HG02759 (cell line): Measurements from ENCODE around the gene RNF39.
A peak's percentile ranks its signal among the peaks of the same experiment; 100 is the strongest.
"Not testable (repeated sequence)": the region's sequence is repeated elsewhere in the genome, so short reads cannot be mapped to it uniquely, and the experiment has no call there.

ENCODE experiments used
- ATAC-seq: cut with Tn5 transposase; IDR thresholded peaks from one replicate; pipeline ENCODE4 v1.9.1; 2021; ENCODE audit warnings: mild to moderate bottlenecking, moderate library complexity; ENCODE audit not compliant: unreplicated experiment

RNF39 gene, protein sequence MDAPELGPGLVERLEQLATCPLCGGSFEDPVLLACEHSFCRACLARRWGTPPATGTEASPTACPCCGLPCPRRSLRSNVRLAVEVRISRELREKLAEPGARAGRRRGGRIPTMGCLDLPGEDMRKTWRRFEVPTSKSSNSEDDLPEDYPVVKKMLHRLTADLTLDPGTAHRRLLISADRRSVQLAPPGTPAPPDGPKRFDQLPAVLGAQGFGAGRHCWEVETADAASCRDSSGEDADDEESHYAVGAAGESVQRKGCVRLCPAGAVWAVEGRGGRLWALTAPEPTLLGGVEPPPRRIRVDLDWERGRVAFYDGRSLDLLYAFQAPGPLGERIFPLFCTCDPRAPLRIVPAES

DNA sequence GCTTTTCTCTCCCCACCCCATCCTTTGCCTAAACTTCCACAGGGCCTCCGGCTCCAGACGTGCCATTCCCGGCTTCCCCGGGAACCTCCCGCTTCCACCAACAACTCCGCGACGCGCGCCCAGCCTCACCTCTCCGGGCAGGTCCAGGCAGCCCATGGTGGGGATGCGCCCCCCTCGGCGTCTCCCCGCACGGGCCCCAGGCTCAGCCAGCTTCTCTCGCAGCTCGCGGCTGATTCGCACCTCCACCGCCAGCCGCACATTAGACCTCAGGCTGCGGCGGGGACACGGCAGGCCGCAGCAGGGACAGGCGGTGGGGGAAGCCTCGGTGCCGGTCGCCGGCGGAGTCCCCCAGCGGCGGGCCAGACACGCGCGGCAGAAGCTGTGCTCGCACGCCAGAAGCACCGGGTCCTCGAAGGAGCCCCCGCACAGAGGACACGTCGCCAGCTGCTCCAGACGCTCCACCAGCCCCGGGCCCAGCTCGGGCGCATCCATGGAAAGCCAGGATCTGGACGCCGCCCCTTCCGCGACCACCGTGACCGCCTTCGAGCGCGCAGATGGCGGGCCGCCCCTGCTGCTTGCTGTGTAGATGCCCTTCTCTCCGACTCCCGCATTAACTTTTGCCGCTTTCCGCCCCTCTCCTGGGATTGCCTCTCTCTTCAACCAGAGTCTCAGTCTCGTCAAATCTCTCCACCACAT, at the start of gene RNF39:
TSS of gene RNF39 (minus strand) at position 676 of the 696 bp plus-strand sequence. CDS start at position 492, 184 bp downstream.
- no peak for ATAC-seq

DNA sequence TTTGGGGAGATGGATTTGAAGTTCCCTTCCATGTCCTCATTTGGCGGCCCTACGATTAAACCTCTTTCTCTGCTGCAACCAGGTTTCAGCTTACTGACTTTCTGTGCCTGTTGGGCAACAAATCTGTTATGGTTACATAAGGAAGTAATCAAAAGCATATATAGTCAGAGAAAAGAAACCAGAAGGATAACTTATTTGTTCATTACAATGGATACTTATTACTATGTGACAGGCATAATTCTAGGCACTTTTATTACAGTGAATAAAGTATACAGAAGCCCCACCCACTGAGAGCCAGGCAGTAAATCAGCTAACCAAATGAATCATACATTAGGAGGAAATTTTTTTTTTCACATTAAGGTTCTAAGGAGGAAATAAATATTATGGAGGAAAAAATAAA, 46.9 kb upstream of the RNF39 start:
- no peak for ATAC-seq

DNA sequence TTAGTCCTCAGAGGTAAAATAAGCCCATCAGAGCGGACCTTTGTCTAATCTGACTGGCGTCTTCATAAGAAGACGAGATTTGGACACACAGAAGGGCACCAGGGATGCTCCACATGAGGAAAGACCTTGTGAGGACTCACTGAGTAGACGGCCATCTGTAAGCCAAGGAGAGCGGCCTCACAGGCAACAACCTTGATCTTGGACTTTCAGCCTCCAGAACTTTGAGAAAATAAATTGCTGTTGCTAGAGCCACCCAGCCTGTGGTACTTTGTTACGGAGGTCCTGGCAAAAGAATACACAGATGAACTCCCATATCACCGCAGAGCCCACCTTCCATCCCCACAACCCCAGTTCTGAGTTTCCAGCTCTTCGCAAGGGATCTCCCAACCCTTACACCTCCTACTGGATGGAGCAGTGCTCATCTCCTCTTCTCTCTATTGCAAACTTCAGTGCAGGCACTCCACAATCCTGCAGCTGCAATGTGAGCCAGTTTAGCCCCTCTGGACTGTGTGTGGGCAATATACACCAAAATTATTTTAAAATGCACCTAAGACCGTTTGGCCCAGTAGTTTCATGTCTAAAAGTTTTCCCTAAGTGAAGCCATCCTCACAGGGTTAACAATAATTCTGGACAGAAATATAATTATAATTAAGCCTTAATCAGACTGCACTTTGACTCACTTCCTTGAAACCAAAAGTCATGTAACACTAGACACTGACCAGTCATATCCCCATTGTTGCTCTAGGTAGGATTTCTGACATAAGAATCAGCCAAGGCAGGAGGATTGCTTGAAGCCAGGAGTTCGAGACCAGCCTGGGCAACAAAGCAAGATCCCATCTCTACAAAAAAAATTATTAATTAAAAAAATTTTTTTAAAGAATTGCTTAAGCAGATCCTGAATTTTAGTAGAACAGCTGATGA, 46.1 kb upstream of the RNF39 start:
- no peak for ATAC-seq

DNA sequence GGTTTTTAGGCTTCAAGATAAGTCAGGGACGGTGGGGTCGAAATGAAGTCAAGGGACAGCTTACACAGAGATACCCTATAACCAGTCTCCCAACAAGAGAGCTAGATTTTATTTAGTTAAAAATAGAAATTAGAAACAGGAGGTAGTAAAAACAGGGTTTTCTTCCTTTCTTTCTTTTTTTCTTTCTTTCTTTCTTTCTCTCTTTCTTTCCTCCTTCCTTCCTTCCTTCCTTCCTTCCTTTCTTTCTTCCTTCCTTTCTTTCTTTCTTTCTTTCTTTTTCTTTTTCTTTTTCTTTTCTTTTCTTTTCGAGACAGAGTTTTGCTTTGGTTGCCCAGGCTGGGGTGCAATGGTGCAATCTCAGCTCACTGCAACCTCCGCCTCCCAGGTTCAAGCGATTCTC, 43.1 kb upstream of the RNF39 start:
- not testable (repeated sequence) for ATAC-seq

DNA sequence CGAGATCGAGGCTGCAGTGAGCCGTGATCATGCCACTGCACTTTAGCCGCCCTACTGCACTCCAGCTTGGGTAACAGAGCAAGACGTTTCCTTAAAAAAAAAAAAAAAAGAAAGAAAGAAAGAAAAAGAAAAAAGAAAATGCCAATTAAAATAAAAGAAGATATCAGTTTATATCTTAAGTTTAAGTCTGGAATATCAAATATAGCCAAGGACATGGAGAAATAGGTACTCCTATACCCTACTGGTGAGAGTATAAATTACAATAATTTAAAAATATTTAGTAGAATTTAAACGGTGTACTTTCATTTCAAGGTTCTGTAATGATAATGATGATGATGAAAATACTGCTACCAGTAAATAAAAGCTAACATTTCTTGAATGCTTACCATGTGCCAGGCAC, 41.2 kb upstream of the RNF39 start:
- no peak for ATAC-seq

DNA sequence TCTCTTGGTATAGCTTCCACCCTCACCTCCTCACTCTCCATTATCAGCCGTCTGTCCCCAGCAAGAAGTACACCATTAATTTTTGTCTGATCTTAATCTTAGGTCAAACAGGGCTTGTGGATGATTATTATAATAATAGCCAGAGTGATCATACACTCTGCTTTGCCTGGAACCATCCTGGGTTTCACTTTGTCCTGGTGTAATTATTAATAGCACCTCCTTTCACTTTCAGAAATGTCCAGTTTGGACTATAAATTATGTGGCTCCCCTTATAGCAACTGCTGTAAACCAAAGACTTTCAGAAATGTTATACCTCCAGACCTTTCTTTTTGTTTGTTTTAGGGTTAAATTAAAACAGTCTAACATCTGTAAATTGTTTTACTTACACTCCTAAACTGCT, 38.3 kb upstream of the RNF39 start:
- ATAC-seq, result no peak

DNA sequence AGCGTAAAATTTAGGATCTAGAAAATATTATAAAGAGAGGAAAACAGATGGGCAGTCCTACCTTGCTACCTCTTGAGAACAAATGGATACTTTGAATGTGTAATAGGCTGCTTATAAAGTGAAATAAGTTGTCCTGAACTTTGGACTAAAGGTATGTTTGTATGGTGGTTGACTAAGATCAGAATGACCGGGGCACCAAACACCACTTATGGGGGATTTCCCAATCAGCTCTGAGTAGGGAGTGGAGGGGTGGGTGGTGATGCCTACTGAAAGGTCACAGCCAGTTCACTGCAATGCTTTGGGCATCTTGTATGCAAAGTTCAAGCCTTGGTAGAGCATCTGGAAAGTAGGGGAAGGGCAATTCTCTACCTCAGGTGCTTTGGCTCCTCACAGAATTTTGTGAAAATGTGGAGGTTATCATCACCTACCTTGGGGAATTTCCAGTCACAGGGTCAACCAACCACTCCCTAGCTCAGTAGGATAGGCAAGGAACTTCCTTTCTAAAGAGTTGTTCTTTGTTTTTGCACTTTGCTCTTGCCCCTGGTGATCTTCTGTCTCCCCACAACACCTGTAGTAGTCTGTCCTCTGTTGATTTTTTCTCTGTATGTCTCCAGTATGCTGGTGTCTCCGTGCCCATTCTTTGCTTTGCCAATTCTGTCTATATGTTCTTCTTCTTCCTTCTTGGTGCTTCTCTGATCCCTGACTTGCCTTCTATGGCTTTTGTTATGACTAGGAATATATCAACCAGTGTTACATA, 37.6 kb upstream of the RNF39 start, which contains the start of gene TRIM31:
TSS of gene TRIM31 (minus strand) at position 88 of the 757 bp plus-strand sequence. CDS start 285 bp downstream, outside the sequence.
- peak; percentile 83 for ATAC-seq

DNA sequence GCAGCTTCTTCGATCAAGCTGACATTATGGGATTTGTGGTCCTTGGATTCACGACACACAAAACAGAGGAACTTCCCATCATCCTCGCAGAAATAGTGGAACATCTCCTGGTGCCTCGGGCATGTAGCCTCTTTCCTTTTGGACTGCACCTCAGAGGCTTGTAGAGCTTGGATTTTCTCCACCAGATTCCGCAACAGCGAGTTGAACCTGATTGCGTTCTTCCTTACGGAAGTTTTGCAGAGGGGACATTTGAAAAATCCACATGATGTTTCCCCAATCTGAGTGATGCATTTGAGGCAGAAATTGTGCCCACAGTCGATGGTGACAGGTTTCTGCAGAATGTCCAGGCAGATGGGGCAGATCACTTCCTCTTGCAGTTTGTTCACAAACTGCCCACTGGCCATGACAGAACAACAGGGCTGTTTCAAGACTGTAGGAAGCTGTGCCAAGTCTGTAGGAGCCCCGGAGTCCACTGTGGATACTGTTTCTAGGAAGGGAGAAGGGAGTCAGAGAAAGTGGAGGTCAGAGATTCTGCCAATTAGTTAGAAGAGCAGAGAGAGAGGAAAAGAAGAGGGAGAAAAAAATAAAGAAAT, 36.9 kb upstream of the RNF39 start:
- ATAC-seq, result no peak

DNA sequence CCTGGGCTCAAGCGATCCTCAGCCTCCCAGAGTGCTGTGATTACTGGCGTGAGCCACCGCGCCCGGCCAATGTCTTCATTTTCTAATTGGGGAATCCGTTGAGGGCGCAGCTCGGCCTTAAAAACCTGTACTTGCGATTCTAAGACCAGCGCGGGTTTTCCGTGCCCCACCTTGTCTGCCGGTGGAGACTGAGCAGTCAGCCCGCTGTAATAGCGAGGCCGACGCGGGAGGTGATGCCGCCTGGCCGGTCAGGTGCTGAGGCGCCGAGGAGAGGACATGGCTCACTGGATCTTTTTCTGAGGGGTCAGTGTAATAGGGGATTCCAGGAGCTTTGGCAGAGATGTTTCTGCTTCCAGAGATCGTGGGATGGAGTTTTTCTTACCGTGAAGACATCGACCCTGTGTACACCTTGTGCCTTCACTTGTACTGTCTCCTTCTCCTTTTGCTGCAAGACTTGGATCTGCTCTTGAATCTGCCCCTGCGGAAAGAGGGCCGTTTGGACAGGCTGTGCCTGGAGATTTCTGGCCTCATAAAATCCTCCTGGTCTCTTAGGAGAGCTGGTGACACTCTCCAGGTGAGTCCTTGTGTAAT, 35.8 kb upstream of the RNF39 start:
- ATAC-seq, result no peak

DNA sequence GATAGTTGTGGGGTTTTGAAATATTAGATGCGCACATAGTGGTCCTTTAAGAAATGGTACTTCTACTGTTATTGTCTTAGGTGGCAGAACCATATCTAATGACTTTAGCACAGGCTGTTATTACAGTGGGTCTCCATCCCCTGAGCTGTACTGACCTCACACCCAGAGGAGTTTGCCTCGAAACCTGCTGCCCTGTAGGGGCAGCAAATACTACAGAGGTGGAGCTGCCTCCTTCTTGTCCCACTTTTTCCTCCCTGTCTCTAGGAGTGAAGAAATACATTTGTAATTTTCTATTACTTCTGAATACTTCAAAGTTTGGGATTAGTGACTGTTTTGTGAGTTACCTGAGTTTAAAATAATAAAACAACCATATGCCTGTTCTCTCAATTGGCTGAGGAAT, 29.1 kb upstream of the RNF39 start:
- no peak for ATAC-seq

DNA sequence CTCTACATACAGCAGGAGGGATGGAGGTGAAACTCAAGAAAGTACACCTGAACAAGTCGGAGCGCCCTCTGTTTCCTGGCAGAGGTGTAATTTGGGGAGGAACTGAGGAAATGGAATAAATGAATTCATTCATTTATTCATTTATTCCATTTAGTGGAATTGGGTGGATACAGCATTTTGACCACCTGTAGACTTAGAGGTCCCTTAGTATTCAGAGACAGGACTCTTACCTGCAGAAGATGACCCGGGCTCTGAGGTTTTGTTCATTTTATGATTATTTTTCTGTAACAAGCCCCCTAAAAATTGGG, 28.3 kb upstream of the RNF39 start:
- no peak for ATAC-seq

DNA sequence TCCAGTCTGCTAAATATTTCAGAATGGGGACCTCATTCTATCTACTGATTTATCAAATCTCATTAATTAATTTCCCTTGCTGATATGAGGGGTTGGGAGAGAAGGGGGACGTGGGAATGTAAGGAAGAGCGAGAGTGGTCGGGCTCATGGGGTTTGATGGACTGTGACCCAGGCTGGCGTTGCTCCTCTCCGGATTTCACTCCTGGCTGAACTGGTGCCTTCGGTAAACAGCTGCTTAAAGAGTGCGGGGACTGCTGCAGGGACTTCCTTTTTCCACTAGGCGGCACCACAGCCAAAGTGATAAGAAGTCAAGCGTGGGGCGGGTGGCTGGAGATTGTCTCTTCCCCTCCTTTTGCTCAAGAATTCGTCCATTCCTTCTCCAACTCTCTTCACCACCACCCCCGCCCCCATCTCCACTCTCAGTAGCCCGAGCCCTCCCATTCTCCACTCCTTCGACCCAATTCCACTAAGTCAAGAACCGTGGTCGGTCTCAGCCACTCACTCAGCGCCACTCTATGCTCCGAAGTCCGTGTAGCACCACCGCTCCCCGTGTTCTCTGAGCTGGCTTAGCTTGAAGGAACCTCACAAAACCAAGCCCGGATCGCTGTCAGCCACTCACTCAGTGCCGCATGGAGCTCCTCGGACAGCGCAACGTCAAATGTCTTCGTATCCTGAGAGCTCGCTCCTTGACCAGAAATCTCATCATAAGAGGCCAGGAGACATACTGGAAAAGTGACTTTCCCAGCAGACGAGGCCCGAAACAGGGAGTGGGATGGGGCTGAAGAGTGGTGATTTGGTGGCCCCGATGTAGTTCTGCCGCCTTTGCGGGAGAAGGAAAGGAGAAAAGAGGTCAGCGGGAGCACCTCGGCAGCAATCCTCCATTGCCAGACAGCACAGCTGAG, 27.7 kb upstream of the RNF39 start:
- peak; percentile 59 for ATAC-seq

DNA sequence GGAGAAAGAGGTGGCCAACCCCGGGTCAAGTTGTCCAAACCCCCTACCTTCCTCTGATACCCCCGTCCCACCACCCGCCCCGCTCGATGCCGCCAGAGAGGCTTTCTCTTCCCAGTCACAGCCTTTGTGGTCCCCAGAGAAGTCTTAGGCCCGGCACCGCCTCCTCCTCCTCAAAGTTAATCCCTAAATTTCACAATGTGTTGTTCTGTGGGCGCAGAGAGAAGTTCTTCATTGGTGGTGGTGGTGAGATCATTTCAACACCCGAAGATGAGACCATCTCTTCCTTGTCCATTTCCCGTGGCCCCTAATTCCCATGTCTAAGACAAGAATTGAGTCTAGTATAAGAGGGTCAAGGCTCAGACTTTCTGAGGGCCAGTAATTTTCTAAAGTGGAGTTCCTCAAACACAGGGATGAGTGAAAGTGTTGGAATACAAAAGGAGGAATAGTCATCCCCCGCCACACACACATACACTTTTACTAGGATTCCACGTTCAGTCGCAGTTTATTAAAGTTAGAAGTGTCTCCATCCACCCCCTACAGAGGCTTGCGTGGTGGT, 26.9 kb upstream of the RNF39 start:
- ATAC-seq, result no peak

DNA sequence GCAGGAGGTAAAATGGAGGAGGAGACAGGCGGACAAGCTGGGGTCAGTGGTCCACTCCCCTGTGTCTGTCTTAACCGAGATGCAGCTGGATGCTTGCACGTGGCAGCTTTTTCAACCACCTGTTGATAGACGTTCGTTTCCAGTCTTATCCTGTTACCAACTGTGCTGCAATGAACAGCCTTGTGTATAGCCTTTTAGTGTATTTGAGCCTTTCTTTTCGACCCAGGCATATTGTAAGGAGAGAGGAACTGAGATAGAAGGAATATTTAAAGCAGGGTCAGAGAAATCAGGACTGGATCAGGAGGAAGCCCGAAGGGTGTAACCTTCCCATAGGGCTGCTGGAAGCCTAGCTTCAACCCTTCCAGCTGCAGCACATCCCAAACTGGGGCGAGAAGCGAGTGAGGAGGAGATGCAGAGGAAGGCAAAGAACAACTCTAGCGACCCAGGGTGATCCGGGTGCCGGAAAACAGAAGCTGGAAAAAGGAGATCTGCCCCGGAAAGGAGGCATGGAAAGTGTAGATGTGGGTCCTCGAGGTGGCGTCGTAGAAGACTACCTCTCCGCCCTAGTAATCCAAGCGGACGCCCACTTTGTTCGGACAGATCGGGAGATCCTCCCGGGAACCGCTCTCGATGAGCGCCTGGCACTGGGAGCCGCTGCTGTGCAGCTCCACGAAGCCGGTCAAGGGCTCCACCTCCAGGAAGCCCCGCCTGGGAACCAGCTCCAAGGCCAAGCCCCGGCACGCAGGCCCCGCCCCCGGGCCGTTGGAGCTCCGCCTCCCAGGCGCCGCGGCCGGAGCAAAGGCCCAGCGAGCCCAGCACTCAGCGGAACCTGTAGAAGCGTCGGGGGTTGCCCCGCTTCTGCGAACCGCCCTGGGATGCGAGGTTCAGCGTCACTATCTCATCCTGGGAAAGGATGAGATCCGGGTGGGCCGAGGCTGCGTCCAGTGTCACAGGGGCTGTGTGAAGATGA, 26.2 kb upstream of the RNF39 start:
- ATAC-seq, result peak; percentile 76

DNA sequence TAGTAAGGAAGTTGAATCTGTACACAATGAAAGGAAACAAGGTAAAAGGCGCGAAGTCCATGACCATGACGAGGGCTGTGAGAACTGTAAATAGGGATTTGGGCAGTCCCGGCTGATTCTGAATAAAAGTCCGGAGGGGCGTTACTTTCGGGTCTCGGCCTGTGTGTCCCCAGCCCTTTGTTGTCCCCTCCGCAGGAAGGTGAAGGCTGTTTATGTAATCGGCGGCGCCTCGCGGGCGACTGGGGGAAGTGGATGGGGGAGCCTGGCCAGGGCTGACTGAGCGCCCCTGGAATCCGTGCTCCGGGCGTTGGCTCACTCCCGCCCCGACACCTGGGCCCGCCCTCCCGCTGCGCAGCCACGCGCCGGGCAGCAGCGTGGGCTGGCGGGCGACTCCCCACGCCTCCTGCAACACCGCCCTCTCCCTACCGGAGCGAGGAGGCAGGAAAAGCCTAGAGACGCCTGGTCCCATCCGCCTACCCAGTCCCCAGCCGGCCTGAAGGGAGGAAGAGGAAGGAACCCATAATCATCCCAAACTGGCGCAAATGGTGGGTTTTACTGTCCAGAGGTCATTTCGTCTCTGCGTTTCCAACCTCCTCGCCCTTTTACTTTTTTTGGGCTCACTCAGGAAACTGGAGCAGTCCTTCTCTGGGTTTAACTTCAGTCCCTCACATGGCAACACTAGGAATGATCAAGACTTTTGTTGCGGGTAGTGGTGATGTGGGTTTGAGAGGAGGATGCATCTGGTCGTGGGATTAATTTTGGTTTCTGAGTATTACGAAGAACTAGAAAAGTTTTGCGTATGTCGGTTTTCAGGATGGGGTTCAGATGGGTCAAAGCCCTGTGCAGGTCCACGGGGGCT, 25.2 kb upstream of the RNF39 start:
- no peak for ATAC-seq

DNA sequence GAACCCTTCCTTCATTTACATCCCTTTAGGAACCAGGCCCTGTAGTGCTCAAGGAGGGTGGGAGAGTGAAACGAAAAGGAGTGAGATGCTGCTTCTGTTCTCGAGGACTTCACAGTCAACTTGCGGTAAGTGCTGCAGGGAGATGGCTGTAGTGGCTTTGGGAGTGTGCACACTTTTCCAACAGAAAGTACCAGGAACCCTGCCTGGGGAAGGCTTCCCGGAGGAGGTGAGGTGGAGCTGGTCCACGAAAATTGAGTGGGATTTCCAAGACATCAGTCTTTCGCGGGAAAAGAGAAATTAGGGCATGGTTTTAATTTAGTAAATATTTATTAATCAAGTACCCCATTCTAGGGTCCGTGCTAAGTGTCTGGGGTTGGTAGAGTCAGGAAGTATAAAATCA, 24.6 kb upstream of the RNF39 start:
- ATAC-seq, result no peak
